ENCODE results near the gene RAP1GAP2. TPM values are rescaled to one million over a fixed set of nuclear protein-coding genes. Genes with fewer than 3 reads are reported as not detected.
A peak's percentile ranks its signal among the peaks of the same experiment; 100 is the strongest.

RAP1GAP2 gene
- total RNA-seq, 2 donors from 2014 or later, result 22.4 to 32.9 TPM

GRCh38 chr17:2939714-2940351 is 143.6 kb downstream of the RAP1GAP2 start:
- Histone ChIP-seq H3K27ac (peak overlapping the region; percentile 84 to 91), H3K4me3 (no peak overlapping the region), H3K4me1 (peaks cover 0 to 25% of the 10 kb centered on the region in 2 donors), H3K36me3 (no peaks in the 10 kb centered on the region), H3K9me3 (no peaks in the 10 kb centered on the region), H3K27me3 (no peaks in the 10 kb centered on the region)
- TF ChIP-seq CTCF (IDR thresholded peaks at IDR 0.05), result no peak
- DNase-seq (ENCODE audit: low spot score), result no peak

- Histone ChIP-seq H3K27me3 (no peaks in the 10 kb centered on the region), H3K36me3 (no peaks in the 10 kb centered on the region), H3K4me1 (peaks cover 0 to 25% of the 10 kb centered on the region in 2 donors), H3K9me3 (no peaks in the 10 kb centered on the region), H3K27ac (peak overlapping the region; percentile 84 to 91), H3K4me3 (no peak overlapping the region)
- peak; percentile 67 for DNase-seq (ENCODE audit: low spot score)
- no peak for TF ChIP-seq CTCF (IDR thresholded peaks at IDR 0.05)
Measured at GRCh38 chr17:2940352-2940751, 144.1 kb downstream of the RAP1GAP2 start.

- TF ChIP-seq CTCF (IDR thresholded peaks at IDR 0.05), result no peak
- Histone ChIP-seq H3K27ac (no peak overlapping the region), H3K27me3 (no peaks in the 10 kb centered on the region), H3K4me3 (no peak overlapping the region), H3K9me3 (no peaks in the 10 kb centered on the region), H3K36me3 (no peaks in the 10 kb centered on the region), H3K4me1 (peaks cover 0 to 33% of the 10 kb centered on the region in 2 donors)
- DNase-seq (ENCODE audit: low spot score), result no peak
Measured at GRCh38 chr17:2943981-2944380, 147.7 kb downstream of the RAP1GAP2 start.

- H3K27ac ChIP-seq, result peak overlapping the region; percentile 68 to 86
- no peak for TF ChIP-seq CTCF (IDR thresholded peaks at IDR 0.05)
- no peaks in the 10 kb centered on the region for H3K36me3 ChIP-seq
- H3K4me1 ChIP-seq, result peaks cover 0 to 27% of the 10 kb centered on the region in 2 donors
- no peak for DNase-seq (ENCODE audit: low spot score)
- no peaks in the 10 kb centered on the region for H3K9me3 ChIP-seq
- H3K27me3 ChIP-seq, result no peaks in the 10 kb centered on the region
- H3K4me3 ChIP-seq, result no peak overlapping the region
Measured at GRCh38 chr17:2945299-2945698, 149.1 kb downstream of the RAP1GAP2 start.

GRCh38 chr17:2946144-2946543 is 149.9 kb downstream of the RAP1GAP2 start:
- H3K27ac ChIP-seq, result peak overlapping the region; percentile 68 to 86
- no peak overlapping the region for H3K4me3 ChIP-seq
- peaks cover 0 to 19% of the 10 kb centered on the region in 2 donors for H3K4me1 ChIP-seq
- no peak for TF ChIP-seq CTCF (IDR thresholded peaks at IDR 0.05)
- H3K36me3 ChIP-seq, result no peaks in the 10 kb centered on the region
- no peaks in the 10 kb centered on the region for H3K9me3 ChIP-seq
- DNase-seq (ENCODE audit: low spot score), result no peak
- H3K27me3 ChIP-seq, result no peaks in the 10 kb centered on the region

- H3K4me3 ChIP-seq, result no peak overlapping the region
- TF ChIP-seq CTCF (IDR thresholded peaks at IDR 0.05), result no peak
- no peak for DNase-seq (ENCODE audit: low spot score)
- peaks cover 0 to 19% of the 10 kb centered on the region in 2 donors for H3K4me1 ChIP-seq
- no peaks in the 10 kb centered on the region for H3K9me3 ChIP-seq
- H3K27ac ChIP-seq, result peak overlapping the region; percentile 68 to 86
- H3K36me3 ChIP-seq, result no peaks in the 10 kb centered on the region
- no peaks in the 10 kb centered on the region for H3K27me3 ChIP-seq
Measured at GRCh38 chr17:2947588-2947950, 151.3 kb downstream of the RAP1GAP2 start.
